ENCODE data around the gene CLEC18B. TPM values are rescaled to one million over a fixed set of nuclear protein-coding genes. Genes with fewer than 3 reads are reported as not detected.
A peak's percentile ranks its signal among the peaks of the same experiment; 100 is the strongest.
"Not testable (repeated sequence)": the region's sequence is repeated elsewhere in the genome, so short reads cannot be mapped to it uniquely, and the experiment has no call there.

Gene CLEC18B
- total RNA-seq, 1 donor from 2014 or later = 0.79 TPM

GRCh38 chr16:74412775-74413390 lies 8.4 kb downstream of the CLEC18B start:
- not testable (repeated sequence) for H3K4me3 ChIP-seq (ENCODE audit: low read depth, low read length); H3K36me3 ChIP-seq (ENCODE audit: control insufficient read depth, insufficient read depth, low read length); H3K27me3 ChIP-seq (ENCODE audit: control insufficient read depth, insufficient read depth, low read length); DNase-seq (ENCODE audit: low read depth); FAIRE-seq

- FAIRE-seq; DNase-seq (ENCODE audit: low read depth); H3K27me3 ChIP-seq (ENCODE audit: control insufficient read depth, insufficient read depth, low read length); H3K36me3 ChIP-seq (ENCODE audit: control insufficient read depth, insufficient read depth, low read length); H3K4me3 ChIP-seq (ENCODE audit: low read depth, low read length): not testable (repeated sequence)
Measured at GRCh38 chr16:74412138-74412774, 9.0 kb downstream of the CLEC18B start.

GRCh38 chr16:74410981-74411380 lies 10.3 kb downstream of the CLEC18B start:
- not testable (repeated sequence) for H3K36me3 ChIP-seq (ENCODE audit: control insufficient read depth, insufficient read depth, low read length); FAIRE-seq; DNase-seq (ENCODE audit: low read depth); H3K4me3 ChIP-seq (ENCODE audit: low read depth, low read length); H3K27me3 ChIP-seq (ENCODE audit: control insufficient read depth, insufficient read depth, low read length)

GRCh38 chr16:74410057-74410957 lies 11.0 kb downstream of the CLEC18B start:
- FAIRE-seq; H3K27me3 ChIP-seq (ENCODE audit: control insufficient read depth, insufficient read depth, low read length); DNase-seq (ENCODE audit: low read depth); H3K4me3 ChIP-seq (ENCODE audit: low read depth, low read length); H3K36me3 ChIP-seq (ENCODE audit: control insufficient read depth, insufficient read depth, low read length): not testable (repeated sequence)

GRCh38 chr16:74409185-74409981 lies 11.9 kb downstream of the CLEC18B start:
- FAIRE-seq; DNase-seq (ENCODE audit: low read depth); H3K4me3 ChIP-seq (ENCODE audit: low read depth, low read length); H3K27me3 ChIP-seq (ENCODE audit: control insufficient read depth, insufficient read depth, low read length); H3K36me3 ChIP-seq (ENCODE audit: control insufficient read depth, insufficient read depth, low read length): not testable (repeated sequence)

GRCh38 chr16:74407362-74407705 lies 13.9 kb downstream of the CLEC18B start:
- not testable (repeated sequence) for H3K36me3 ChIP-seq (ENCODE audit: control insufficient read depth, insufficient read depth, low read length); DNase-seq (ENCODE audit: low read depth); FAIRE-seq; H3K27me3 ChIP-seq (ENCODE audit: control insufficient read depth, insufficient read depth, low read length)
- peak overlapping the region; percentile 34 for H3K4me3 ChIP-seq (ENCODE audit: low read depth, low read length)

- not testable (repeated sequence) for H3K36me3 ChIP-seq (ENCODE audit: control insufficient read depth, insufficient read depth, low read length); DNase-seq (ENCODE audit: low read depth); FAIRE-seq; H3K27me3 ChIP-seq (ENCODE audit: control insufficient read depth, insufficient read depth, low read length)
- H3K4me3 ChIP-seq (ENCODE audit: low read depth, low read length) = peak overlapping the region; percentile 34
Measured at GRCh38 chr16:74406600-74407361, 14.5 kb downstream of the CLEC18B start.

- FAIRE-seq; H3K27me3 ChIP-seq (ENCODE audit: control insufficient read depth, insufficient read depth, low read length); H3K4me3 ChIP-seq (ENCODE audit: low read depth, low read length); H3K36me3 ChIP-seq (ENCODE audit: control insufficient read depth, insufficient read depth, low read length); DNase-seq (ENCODE audit: low read depth): not testable (repeated sequence)
Measured at GRCh38 chr16:74404148-74404933, 16.9 kb downstream of the CLEC18B start.

GRCh38 chr16:74400238-74400637 lies 21.0 kb downstream of the CLEC18B start:
- H3K27me3 ChIP-seq (ENCODE audit: control insufficient read depth, insufficient read depth, low read length); H3K4me3 ChIP-seq (ENCODE audit: low read depth, low read length); DNase-seq (ENCODE audit: low read depth); H3K36me3 ChIP-seq (ENCODE audit: control insufficient read depth, insufficient read depth, low read length); FAIRE-seq: not testable (repeated sequence)

- H3K27me3 ChIP-seq (ENCODE audit: control insufficient read depth, insufficient read depth, low read length); H3K36me3 ChIP-seq (ENCODE audit: control insufficient read depth, insufficient read depth, low read length); H3K4me3 ChIP-seq (ENCODE audit: low read depth, low read length); DNase-seq (ENCODE audit: low read depth); FAIRE-seq: not testable (repeated sequence)
Measured at GRCh38 chr16:74398212-74398895, 22.9 kb downstream of the CLEC18B start.

GRCh38 chr16:74396521-74397017 lies 24.7 kb downstream of the CLEC18B start:
- not testable (repeated sequence) for H3K4me3 ChIP-seq (ENCODE audit: low read depth, low read length); DNase-seq (ENCODE audit: low read depth); H3K36me3 ChIP-seq (ENCODE audit: control insufficient read depth, insufficient read depth, low read length); H3K27me3 ChIP-seq (ENCODE audit: control insufficient read depth, insufficient read depth, low read length); FAIRE-seq

- not testable (repeated sequence) for FAIRE-seq; H3K27me3 ChIP-seq (ENCODE audit: control insufficient read depth, insufficient read depth, low read length); H3K36me3 ChIP-seq (ENCODE audit: control insufficient read depth, insufficient read depth, low read length); H3K4me3 ChIP-seq (ENCODE audit: low read depth, low read length); DNase-seq (ENCODE audit: low read depth)
Measured at GRCh38 chr16:74394604-74395003, 26.7 kb downstream of the CLEC18B start.
